GM21528 (cell line): ENCODE measurements around the gene KHDC3L.
"Not testable (repeated sequence)": the region's sequence is repeated elsewhere in the genome, so short reads cannot be mapped to it uniquely, and the experiment has no call there.

ENCODE experiments used
- ATAC-seq: cut with Tn5 transposase; IDR thresholded peaks from one replicate; pipeline ENCODE4 v1.9.1; 2021; ENCODE audit warnings: mild to moderate bottlenecking, moderate library complexity; ENCODE audit not compliant: unreplicated experiment, low FRiP score

The KHDC3L gene

GRCh38 chr6:73368675-73369074 lies 6.2 kb downstream of the KHDC3L start:
- ATAC-seq: no peak

GRCh38 chr6:73369157-73369556 lies 6.7 kb downstream of the KHDC3L start:
- no peak for ATAC-seq

GRCh38 chr6:73369563-73369962 lies 7.1 kb downstream of the KHDC3L start, which contains the start of gene OOEP:
OOEP (minus strand) TSS chr6:73369897; CDS start chr6:73369792, 105 bp downstream.
- ATAC-seq: no peak

- no peak for ATAC-seq
Observed at GRCh38 chr6:73371984-73372383, 9.5 kb downstream of the KHDC3L start.

GRCh38 chr6:73372516-73372915 lies 10.1 kb downstream of the KHDC3L start:
- ATAC-seq: no peak

- no peak for ATAC-seq
Observed at GRCh38 chr6:73375216-73375615, 12.8 kb downstream of the KHDC3L start.

GRCh38 chr6:73377225-73377624 lies 14.8 kb downstream of the KHDC3L start:
- ATAC-seq: no peak

GRCh38 chr6:73381531-73381930 lies 19.1 kb downstream of the KHDC3L start:
- ATAC-seq: not testable (repeated sequence)

- ATAC-seq: no peak
Observed at GRCh38 chr6:73382462-73383113, 20.1 kb downstream of the KHDC3L start.

GRCh38 chr6:73388433-73388799 lies 26.0 kb downstream of the KHDC3L start:
- ATAC-seq: no peak

GRCh38 chr6:73388800-73389512 lies 26.5 kb downstream of the KHDC3L start:
- ATAC-seq: peak; percentile 81

GRCh38 chr6:73389854-73390253 lies 27.4 kb downstream of the KHDC3L start:
- ATAC-seq: no peak

- ATAC-seq: no peak
Observed at GRCh38 chr6:73391675-73392074, 29.2 kb downstream of the KHDC3L start.

GRCh38 chr6:73392188-73392587 lies 29.7 kb downstream of the KHDC3L start:
- ATAC-seq: not testable (repeated sequence)

GRCh38 chr6:73393278-73393677 lies 30.8 kb downstream of the KHDC3L start:
- ATAC-seq: no peak

GRCh38 chr6:73394577-73395354 lies 32.3 kb downstream of the KHDC3L start, which contains the start of gene DDX43:
DDX43 (plus strand) TSS chr6:73394828; CDS start chr6:73394906, 78 bp downstream.
- ATAC-seq: no peak

- peak; percentile 65 for ATAC-seq
Observed at GRCh38 chr6:73395875-73396274, 33.4 kb downstream of the KHDC3L start.

- no peak for ATAC-seq
Observed at GRCh38 chr6:73400656-73401055, 38.2 kb downstream of the KHDC3L start.

GRCh38 chr6:73409395-73409794 lies 46.9 kb downstream of the KHDC3L start:
- no peak for ATAC-seq

GRCh38 chr6:73413102-73413501 lies 50.6 kb downstream of the KHDC3L start:
- ATAC-seq: no peak
